CD4-positive, alpha-beta T cell treated with Interleukin-10 for 1 hour (primary cell): ENCODE data around the gene PACRG.

Experiments
- DNase-seq: peaks from one replicate; pipeline ENCODE4 v3.0.0-alpha.2; 2020

PACRG gene

DNA sequence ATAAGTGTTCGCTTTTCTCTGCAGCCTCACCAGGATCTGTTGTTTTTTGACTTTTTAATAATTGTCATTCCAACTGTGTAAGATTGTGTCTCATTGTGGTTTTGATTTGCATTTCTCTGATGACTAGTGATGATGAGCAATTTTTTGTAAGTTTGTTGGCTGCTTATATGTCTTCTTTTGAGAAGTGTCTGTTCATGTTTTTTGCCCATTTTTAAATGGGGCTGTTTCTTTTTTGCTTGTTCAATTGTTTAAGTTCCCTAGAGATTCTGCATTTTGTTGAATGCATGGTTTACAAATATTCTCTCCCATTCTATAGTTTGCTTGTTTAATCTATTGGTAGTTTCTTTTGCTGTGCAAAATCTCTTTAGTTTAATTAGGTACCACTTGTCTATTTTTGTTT, 295.9 kb downstream of the PACRG start:
- no peak for DNase-seq

- no peak for DNase-seq
These were observed 299.1 kb downstream of the PACRG start for GRCh38 chr6:163026893-163027292.

- no peak for DNase-seq
These were observed 303.2 kb downstream of the PACRG start for GRCh38 chr6:163030980-163031379.

DNA sequence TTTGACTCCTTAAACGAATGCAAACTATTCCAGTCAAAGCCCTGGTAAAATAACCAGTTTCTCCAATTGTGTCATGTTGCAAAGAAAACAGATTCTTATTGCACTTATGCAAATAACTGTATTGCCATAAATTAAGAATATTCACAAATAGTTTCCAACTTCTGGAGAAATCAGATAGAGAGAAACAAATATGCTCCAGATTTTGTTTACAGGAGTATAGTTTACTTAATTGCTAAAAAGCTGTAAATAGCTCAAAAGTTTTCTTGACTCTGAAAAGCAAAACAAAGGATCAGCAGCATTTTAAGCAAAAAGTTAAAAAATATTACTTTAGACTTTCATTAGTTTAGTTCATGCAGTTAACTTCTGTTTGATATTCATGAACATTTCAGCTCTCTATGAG, 304.2 kb downstream of the PACRG start:
- no peak for DNase-seq

GRCh38 chr6:163036160-163036645, 308.4 kb downstream of the PACRG start:
- no peak for DNase-seq

- DNase-seq, result no peak
These were observed 310.5 kb downstream of the PACRG start for GRCh38 chr6:163038317-163038716.

GRCh38 chr6:163048345-163048744, 320.6 kb downstream of the PACRG start:
- no peak for DNase-seq

DNA sequence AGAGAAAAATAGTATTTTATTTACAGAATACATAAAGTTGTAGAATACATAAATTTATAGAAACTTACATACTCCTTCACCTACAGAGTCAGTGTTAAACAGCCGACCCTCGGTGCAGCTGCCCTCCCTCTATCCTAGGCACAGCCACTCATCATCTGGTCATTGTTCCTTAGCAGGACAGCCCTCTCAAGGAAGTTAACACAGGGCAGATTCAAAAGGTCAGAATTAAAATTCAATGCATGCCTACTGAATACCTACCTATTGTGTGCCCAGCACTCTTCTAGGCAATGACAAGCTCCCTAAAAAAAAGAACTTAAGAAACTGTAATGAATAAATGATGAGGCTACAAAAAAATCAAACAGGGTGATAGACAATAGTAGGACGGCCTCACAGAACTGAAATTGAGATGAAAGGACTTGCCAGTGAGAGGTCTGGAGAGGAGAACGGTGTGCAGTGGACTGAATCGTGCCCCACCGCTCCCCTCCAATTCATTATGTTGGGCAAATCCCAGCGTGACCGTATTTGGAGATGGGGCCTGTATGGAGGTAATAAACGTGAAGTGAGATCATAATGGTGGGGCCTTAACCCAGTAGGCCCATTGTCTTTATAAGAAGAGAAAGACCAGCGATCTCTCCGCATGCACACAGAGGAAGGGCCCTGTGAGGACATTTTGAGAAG, 326.0 kb downstream of the PACRG start:
- DNase-seq, result no peak

- no peak for DNase-seq
These were observed 326.9 kb downstream of the PACRG start for GRCh38 chr6:163054641-163055040.

DNA sequence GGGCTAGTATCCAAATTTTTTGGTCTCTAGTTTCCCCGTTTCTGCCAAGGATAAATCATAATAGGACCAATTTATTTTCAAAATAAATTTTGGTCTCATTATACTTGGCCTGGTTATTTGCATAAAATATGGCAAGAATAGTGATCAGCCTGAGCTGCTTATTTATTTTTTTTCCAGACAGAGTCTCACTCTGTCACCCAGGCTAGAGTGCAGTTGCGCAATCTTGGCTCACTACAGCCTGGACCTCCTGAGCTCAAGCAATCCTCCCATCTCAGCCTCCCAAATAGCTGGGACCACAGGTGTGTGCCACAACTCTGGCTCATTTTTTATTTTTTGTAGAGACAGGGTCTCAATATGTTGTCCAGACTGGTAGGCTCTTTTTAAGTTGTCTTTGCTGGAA, 329.5 kb downstream of the PACRG start:
- DNase-seq, result no peak

DNA sequence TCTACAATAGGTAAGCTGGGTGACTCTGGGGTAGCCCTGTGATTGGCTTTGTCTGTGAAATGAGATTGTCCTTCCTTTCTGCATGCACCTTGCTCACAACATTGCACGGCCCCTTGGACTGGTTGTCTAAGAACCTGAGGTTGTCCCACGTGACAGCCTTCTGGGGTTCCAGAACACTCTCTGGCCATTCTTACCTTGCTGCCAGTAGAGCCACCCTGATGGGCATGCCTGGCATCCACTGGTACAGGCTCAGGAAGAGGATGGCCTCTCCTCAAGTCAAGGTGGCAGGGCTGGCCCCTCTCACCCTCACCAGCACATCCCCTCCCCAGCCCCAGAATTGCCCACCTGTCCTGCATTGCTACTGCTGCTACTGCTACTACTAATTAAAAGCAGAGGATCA, 335.0 kb downstream of the PACRG start:
- no peak for DNase-seq

- no peak for DNase-seq
These were observed 335.8 kb downstream of the PACRG start for GRCh38 chr6:163063561-163063960.

- no peak for DNase-seq
These were observed 336.6 kb downstream of the PACRG start for GRCh38 chr6:163064397-163064796.

DNA sequence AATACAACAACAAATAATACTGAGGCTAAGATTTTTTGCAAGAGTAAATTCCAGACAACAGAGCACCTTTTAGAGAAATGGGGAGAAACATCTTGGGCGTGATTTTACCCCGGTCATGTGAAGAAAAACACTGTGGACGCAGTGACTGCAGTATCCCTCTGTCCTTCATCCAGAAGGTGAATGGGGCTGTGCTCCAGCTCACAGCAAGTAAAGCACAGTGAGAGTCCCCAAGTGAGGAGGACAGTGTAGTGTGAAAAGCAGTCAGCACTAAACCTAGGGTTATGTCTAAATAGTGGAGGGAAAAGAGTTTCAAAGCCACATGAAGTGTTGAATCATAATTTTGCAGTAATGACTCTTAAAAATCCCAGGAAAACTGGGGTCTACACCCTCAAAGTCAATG, 338.4 kb downstream of the PACRG start:
- DNase-seq, result no peak

DNA sequence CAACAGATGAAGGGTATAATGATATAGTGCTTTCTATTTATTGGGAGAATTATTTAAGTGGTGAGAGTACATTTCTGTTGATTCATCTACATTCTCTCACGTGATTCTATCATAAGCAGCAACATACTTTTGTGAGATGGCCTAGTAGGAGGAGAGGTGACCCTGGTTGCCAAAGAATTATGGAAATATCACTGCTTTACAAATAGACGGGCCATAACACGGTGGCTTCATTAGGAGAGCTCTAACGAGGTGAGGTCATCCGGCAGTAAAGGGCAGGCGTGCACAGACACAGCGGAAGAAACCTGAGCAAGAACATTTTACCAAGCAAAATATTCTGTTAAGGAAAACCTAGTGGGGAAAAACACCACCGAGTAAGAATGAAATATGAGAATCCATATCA, 349.4 kb downstream of the PACRG start:
- no peak for DNase-seq

DNA sequence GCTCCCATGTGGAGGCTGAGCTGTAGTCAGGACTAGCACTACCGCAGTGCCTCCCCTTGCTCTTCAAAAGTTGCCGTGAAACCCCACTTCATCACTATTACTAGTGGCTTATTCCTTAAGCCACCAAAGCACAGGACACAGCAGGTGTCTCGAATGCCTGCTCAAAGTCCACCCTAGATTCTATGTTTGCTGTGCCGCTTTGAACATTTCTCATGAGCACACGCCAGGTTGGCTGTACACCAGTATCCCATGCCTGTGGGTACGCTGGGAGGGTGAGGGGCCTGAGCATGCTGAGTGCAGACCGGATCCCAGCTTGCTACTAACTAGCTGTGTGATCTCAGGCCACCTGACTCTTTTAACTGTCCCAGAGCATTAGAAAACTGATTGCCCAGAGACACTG, 350.9 kb downstream of the PACRG start:
- DNase-seq, result no peak

GRCh38 chr6:163080228-163080627, 352.5 kb downstream of the PACRG start:
- DNase-seq, result no peak

DNA sequence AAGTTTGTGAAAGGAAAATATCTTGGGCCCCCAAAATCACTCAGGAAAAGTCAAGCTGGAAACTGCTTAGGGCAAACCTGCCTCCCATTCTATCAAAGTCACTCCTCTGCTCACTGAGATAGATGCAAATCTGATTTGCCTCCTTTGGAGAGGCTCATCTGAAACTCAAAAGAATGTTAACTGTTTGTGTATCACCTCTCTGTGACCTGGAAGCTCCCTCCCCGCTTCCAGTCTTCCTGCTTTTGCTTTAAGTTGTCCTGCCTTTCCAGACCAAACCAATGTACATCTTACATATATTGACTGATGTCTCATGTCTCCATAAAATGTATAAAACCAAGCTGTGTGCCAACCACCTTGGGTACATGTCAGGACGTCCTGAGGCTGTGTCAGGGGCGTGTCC, 355.4 kb downstream of the PACRG start:
- DNase-seq, result no peak

DNA sequence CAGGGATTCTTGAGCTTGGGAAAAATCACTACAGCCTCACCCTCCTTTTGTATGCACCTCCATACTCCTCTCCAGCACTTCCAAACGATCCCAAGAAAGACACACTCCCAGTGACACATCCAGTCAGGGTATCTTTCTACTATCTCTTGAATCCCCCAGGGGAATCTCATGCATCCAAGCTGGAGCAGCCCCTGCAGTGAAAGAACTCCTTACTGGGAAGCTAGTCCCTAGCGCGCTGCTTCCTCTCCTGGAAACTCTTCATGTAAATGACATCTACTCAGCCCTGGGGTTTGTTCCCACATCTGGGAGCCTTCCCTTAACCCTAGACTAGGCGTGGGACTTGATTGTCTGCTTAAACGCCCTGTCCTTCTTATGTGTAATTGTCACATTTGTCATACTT, 357.7 kb downstream of the PACRG start:
- no peak for DNase-seq

DNA sequence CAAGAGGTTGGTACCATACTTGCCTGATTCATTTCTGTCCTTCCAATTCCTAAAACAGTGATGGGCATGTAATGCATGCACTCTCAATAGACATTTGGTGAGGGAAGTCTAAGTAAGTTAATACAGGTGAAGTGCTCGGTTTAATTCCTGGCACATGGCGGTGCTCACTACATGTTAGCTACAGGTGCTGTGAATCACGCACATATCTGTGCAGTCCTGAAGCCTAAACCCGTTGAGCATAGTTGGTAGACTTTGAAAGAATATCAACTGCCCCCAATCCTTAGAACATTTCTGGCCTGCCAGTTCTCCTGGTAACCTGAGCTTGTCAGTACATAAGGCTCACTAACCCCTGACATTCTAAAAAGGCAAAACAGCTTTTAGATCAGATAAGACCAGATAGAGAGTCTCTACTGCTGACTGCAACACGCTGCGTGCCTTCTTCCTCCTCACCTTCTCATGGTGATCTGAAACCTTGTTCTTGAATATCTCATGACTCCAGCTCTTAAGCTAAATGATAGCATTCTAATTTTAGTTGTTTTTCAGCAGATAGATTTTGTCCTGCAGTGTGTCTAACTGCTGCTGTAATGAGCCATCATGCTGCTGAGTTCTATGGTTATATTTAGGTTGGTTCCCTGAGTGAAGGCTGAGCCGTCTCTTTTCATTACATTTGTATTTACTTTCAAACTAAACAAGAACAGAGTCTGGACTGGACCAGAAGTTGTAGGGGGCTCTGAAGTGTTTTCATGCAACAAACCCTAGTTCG, 358.3 kb downstream of the PACRG start:
- DNase-seq, result no peak

- DNase-seq, result no peak
These were observed 358.8 kb downstream of the PACRG start for GRCh38 chr6:163086624-163086920.

- no peak for DNase-seq
These were observed 360.2 kb downstream of the PACRG start for GRCh38 chr6:163087981-163088380.

DNA sequence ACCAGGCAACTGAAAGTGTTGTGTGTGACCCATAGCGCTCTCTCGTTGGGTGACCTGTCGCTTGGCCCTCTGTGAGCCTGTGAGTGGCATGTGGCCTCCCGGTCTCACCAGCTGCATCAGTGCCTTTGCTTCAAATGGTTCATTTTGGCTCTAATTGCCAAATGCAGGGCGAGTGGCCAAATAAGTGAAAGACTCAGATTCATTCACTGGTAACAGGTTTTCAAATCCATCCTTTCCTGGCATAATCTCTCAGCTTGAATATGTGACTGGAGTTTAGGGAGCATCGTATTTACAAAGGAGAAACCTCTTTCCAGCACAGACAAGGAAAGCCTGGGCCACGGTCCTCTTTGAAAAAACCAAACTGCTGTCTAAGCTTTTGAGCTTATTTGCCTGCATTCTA, 365.1 kb downstream of the PACRG start:
- no peak for DNase-seq

GRCh38 chr6:163094881-163095280, 367.1 kb downstream of the PACRG start:
- DNase-seq, result no peak

- DNase-seq, result no peak
These were observed 367.6 kb downstream of the PACRG start for GRCh38 chr6:163095401-163095800.
